HL-60 (cell line): ENCODE results near the gene TMEM163.
"Not testable (repeated sequence)": the region's sequence is repeated elsewhere in the genome, so short reads cannot be mapped to it uniquely, and the experiment has no call there.

ENCODE experiments used
- DNase-seq, 2 experiments: peaks; one replicate each; pipeline ENCODE4 v3.0.0-alpha.2; 2010 to 2020; ENCODE audit warnings: low read depth in 1 of 2, low spot score in 1 of 2
- H3K27ac ChIP-seq: fragments of 250-450 bp; sonication (Bioruptor Pico); replicated peaks from 2 replicates; pipeline ENCODE4 v1.5.1; 2020; ENCODE audit warnings: mild to moderate bottlenecking, moderate library complexity
- H3K27me3 ChIP-seq: fragments of 250-450 bp; sonication (Bioruptor Pico); 2 replicates; pipeline ENCODE4 v1.5.1; 2021; ENCODE audit warnings: mild to moderate bottlenecking, moderate library complexity; ENCODE audit not compliant: insufficient read depth, poor library complexity, severe bottlenecking
- H3K4me3 ChIP-seq: replicated peaks from 2 replicates; pipeline ENCODE4 v1.5.1; 2011; ENCODE audit warnings: mild to moderate bottlenecking, control low read depth, low read length; ENCODE audit not compliant: insufficient read depth
- CTCF ChIP-seq: IDR thresholded peaks from one replicate; pipeline ENCODE4 v1.5.1; 2011; ENCODE audit warnings: low read length, control low read depth, inconsistent platforms; ENCODE audit not compliant: insufficient read depth
- GABPA ChIP-seq: IDR thresholded peaks from 2 replicates; pipeline ENCODE4 v1.6.1; 2012; ENCODE audit warnings: low read depth
- POLR2AphosphoS5 ChIP-seq: IDR thresholded peaks from 2 replicates; pipeline ENCODE4 v1.6.1; 2012; ENCODE audit warnings: low read depth
- REST ChIP-seq: IDR thresholded peaks from 2 replicates; pipeline ENCODE4 v1.6.1; 2012; ENCODE audit warnings: low read depth; ENCODE audit not compliant: insufficient replicate concordance
- SPI1 ChIP-seq: IDR thresholded peaks from 2 replicates; pipeline ENCODE4 v1.6.1; 2012; ENCODE audit warnings: low read depth, mild to moderate bottlenecking, borderline replicate concordance

Gene TMEM163

GRCh38 chr2:134725876-134726275 lies 7.1 kb upstream of the TMEM163 start:
- peaks cover 13% of the 10 kb centered on the region for H3K27me3 ChIP-seq
- TF ChIP-seq POLR2AphosphoS5 (no peak), REST (no peak), SPI1 (no peak), GABPA (no peak)
- H3K27ac ChIP-seq: no peak overlapping the region
- no peak overlapping the region for H3K4me3 ChIP-seq
- no peak for DNase-seq

GRCh38 chr2:134724341-134724740 lies 5.5 kb upstream of the TMEM163 start:
- no peak for TF ChIP-seq CTCF
- no peak for TF ChIP-seq SPI1
- TF ChIP-seq GABPA: no peak
- no peak for TF ChIP-seq POLR2AphosphoS5
- TF ChIP-seq REST: no peak
- DNase-seq: no peak
- H3K4me3 ChIP-seq: no peak overlapping the region
- peaks cover 28% of the 10 kb centered on the region for H3K27me3 ChIP-seq
- H3K27ac ChIP-seq: no peak overlapping the region

GRCh38 chr2:134723742-134724141 lies 4.9 kb upstream of the TMEM163 start:
- not testable (repeated sequence) for H3K4me3 ChIP-seq, H3K27ac ChIP-seq, DNase-seq
- H3K27me3 ChIP-seq: peaks cover 27% of the 10 kb centered on the region

- no peak for DNase-seq
- TF ChIP-seq GABPA (no peak), REST (no peak), SPI1 (no peak), POLR2AphosphoS5 (no peak), CTCF (no peak)
- Histone ChIP-seq H3K27me3 (peaks cover 33% of the 10 kb centered on the region), H3K27ac (no peak overlapping the region), H3K4me3 (no peak overlapping the region)
Measured at GRCh38 chr2:134722728-134723127, 3.9 kb upstream of the TMEM163 start.
